Naive B cell (primary cell): ENCODE measurements around the gene TMEM164. TPM values are rescaled to one million over a fixed set of nuclear protein-coding genes. Genes with fewer than 3 reads are reported as not detected.

ENCODE experiments used
- ATAC-seq, 2 donors: fragments of 150-1000 bp; cut with Tn5 transposase; 2 replicates each; pipeline ENCODE4 v1.10.0; 2021; ENCODE audit warnings: low read depth in 2 of 2, mild to moderate bottlenecking in 2 of 2, moderate library complexity in 2 of 2
- DNase-seq: peaks from one replicate; pipeline ENCODE4 v3.0.0; 2022
- H3K27ac Mint-ChIP-seq, 6 donors: one replicate each; pipeline ENCODE4 v1.8.0; 2020 to 2022; ENCODE audit warnings: mild to moderate bottlenecking in 6 of 6, mixed read lengths in 6 of 6, moderate library complexity in 5 of 6, inconsistent platforms in 2 of 6
- H3K27me3 Mint-ChIP-seq, 3 donors: one replicate each; pipeline ENCODE4 v1.8.0; 2021 to 2022; ENCODE audit warnings: mixed read lengths in 3 of 3, mild to moderate bottlenecking in 1 of 3
- H3K36me3 Mint-ChIP-seq, 2 donors: one replicate each; pipeline ENCODE4 v1.8.0; 2020 to 2022; ENCODE audit warnings: mixed read lengths in 2 of 2, inconsistent platforms in 1 of 2, mild to moderate bottlenecking in 1 of 2
- H3K4me1 Mint-ChIP-seq, 3 donors: one replicate each; pipeline ENCODE4 v1.8.0; 2020 to 2022; ENCODE audit warnings: mixed read lengths in 3 of 3, inconsistent platforms in 1 of 3, mild to moderate bottlenecking in 1 of 3, moderate library complexity in 1 of 3
- H3K4me3 Mint-ChIP-seq, 8 donors: one replicate each; pipeline ENCODE4 v1.8.0; 2020 to 2022; ENCODE audit warnings: mild to moderate bottlenecking in 8 of 8, mixed read lengths in 8 of 8, moderate library complexity in 8 of 8, inconsistent platforms in 2 of 8
- H3K9me3 Mint-ChIP-seq, 7 donors: one replicate each; pipeline ENCODE4 v1.8.0; 2020 to 2022; ENCODE audit warnings: mixed read lengths in 7 of 7, mild to moderate bottlenecking in 5 of 7, inconsistent platforms in 2 of 7, moderate library complexity in 1 of 7
- polyA plus RNA-seq, 6 donors: library from polyadenylated mRNA; unstranded; fragments of 300-500 nt; fragmentation: Illumina TruSeq; gene quantifications; one replicate each; pipeline ENCODE4 v1.2.3, GENCODE V29; 2021; ENCODE audit warnings: low read depth in 6 of 6

The TMEM164 gene
- polyA plus RNA-seq, 6 donors from 2014 or later = 1.4 to 2.4 (median 1.8) TPM; not detected in 1

DNA sequence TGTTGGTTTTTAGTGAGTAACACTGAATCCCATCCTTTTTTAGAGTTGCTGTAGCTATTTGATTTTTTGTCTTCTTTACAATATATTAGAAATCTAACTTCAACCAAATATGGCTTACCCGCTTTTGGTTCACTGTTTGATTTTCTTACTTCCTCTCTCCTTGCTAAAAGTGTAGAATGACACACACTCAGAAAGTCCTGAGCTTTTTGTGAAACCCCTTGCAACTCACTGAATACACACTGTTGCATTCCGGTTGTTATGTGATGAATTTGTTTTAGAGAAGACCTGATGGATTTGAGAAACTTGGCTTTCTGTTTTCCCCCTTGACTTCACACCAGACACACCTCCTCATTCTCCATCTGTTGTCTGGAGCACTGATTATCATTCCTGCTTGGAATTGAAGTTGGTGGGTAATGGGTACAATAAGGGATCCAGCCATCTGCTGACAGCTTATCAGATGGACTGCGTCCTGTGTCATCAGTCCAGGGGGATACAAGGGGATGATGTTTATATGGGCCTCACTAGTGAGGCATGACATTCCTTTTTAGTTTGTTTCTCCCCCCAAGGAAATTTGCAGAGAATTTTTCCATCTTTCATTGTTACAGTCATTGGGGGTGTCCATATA, 5.2 kb downstream of the TMEM164 start:
- peak overlapping the region in 1 of 6 donors; percentile 64 for H3K27ac Mint-ChIP-seq
- ATAC-seq = no peak
- H3K36me3 Mint-ChIP-seq = no peaks in the 10 kb centered on the region
- no peaks in the 10 kb centered on the region for H3K27me3 Mint-ChIP-seq
- DNase-seq = no peak
- no peak overlapping the region for H3K4me3 Mint-ChIP-seq
- H3K4me1 Mint-ChIP-seq = peaks cover 40 to 76% (median 48%) of the 10 kb centered on the region in 3 donors
- H3K9me3 Mint-ChIP-seq = peaks cover 0 to 2% (median 0%) of the 10 kb centered on the region in 7 donors

DNA sequence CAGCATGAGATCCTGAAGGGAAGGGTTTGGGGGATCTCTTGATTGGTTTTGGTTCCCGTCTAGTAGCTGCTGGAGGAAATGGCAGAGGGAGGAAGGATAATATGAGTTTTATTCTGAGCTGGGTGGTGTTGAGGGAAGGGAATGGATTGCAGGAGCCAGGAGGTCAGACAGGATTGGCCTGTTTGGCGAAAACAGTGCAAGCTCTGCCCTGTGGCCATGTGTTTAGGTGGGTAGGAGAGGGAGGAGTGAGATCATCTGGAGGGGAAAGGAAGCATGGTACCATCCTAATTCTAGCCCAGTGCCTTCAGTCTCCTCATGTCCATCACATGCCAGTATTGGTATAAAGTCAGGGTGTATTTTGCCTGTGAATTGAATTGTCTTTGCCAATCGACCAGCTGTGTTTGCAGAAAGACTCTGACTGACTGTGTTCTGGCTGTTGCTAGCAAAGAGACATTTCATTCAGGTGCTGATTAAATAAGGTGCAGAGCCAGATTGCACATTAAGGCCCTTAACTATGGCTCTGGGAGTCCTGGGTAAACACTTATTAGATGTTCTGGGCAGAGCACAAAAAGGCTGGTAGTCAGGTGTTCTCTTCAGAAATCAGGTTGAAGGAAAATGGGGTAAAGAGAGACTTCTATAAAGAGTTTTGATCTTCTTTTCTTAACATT, 10.0 kb downstream of the TMEM164 start:
- H3K4me3 Mint-ChIP-seq = no peak overlapping the region
- H3K27ac Mint-ChIP-seq = peak overlapping the region in 1 of 6 donors; percentile 43
- H3K27me3 Mint-ChIP-seq = no peaks in the 10 kb centered on the region
- ATAC-seq (no peak), DNase-seq (no peak)
- no peaks in the 10 kb centered on the region for H3K36me3 Mint-ChIP-seq
- peaks cover 20 to 51% (median 23%) of the 10 kb centered on the region in 3 donors for H3K4me1 Mint-ChIP-seq
- H3K9me3 Mint-ChIP-seq = no peaks in the 10 kb centered on the region

DNA sequence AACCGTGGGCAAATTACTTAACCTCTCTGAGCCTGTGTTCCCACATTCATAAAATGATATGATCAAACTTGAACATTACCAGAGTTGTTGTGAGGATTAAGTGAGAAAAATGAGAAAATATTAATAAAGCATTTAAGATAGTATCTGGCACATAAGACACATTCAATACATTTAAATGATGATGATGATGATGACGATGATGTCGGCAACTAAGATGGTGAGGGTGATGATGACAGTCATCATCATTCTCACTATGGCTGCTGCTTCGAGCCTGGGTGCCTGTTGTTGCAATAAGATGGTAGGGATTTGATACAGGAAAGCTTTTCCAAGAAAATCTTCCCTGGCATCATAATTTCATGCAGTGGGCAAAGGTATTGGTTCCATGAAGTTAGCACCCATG, 11.1 kb downstream of the TMEM164 start:
- H3K4me1 Mint-ChIP-seq = peaks cover 18 to 42% (median 20%) of the 10 kb centered on the region in 3 donors
- no peak overlapping the region for H3K4me3 Mint-ChIP-seq
- no peaks in the 10 kb centered on the region for H3K27me3 Mint-ChIP-seq
- no peak overlapping the region for H3K27ac Mint-ChIP-seq
- no peaks in the 10 kb centered on the region for H3K36me3 Mint-ChIP-seq
- DNase-seq (no peak), ATAC-seq (no peak)
- no peaks in the 10 kb centered on the region for H3K9me3 Mint-ChIP-seq

DNA sequence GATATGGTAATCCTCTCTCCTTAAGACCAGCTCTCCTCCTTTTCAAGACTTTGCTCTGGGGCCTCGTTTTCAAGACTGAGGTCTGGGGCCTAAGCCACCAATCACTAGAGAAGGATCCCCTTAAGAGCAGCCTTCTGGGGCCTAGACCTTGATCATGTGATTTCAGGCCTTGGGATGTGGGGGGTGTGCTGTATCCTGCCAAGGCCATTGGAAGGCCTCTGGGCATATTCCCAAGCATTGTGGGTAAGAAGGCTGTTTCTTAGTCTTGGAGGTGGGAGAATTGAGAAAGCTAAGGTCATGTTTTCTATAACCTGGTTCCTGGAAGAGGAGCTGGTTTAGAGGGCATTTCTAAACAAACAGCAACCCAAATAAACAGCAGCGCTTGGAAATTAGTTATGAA, 12.1 kb downstream of the TMEM164 start:
- H3K36me3 Mint-ChIP-seq = no peaks in the 10 kb centered on the region
- H3K4me3 Mint-ChIP-seq = no peak overlapping the region
- peak overlapping the region in 1 of 6 donors; percentile 11 for H3K27ac Mint-ChIP-seq
- DNase-seq (no peak), ATAC-seq (no peak)
- peaks cover 14 to 34% (median 18%) of the 10 kb centered on the region in 3 donors for H3K4me1 Mint-ChIP-seq
- H3K9me3 Mint-ChIP-seq = no peaks in the 10 kb centered on the region
- H3K27me3 Mint-ChIP-seq = no peaks in the 10 kb centered on the region

DNA sequence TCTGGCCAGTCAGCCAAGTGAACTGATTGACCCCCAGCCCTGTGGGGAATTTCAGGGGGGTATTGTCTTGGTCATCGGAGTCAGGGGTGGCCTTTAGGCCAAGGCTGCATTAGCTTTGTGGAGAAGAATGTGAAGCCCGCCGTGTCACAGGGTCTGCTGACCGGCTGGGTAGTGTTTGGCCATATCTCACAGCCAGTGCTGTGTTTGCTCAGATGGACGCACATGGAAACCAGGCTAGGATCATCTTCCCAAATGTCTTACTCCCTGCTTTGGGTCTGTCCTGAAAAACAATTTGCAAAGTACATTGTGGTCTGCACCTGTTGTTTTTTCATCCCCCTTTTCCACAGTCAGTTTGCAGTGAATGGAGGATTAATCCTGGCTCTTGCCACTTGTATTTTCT, 13.0 kb downstream of the TMEM164 start:
- DNase-seq (no peak), ATAC-seq (no peak)
- no peak overlapping the region for H3K4me3 Mint-ChIP-seq
- no peak overlapping the region for H3K27ac Mint-ChIP-seq
- no peaks in the 10 kb centered on the region for H3K36me3 Mint-ChIP-seq
- H3K4me1 Mint-ChIP-seq = peaks cover 7 to 27% (median 9%) of the 10 kb centered on the region in 3 donors
- H3K9me3 Mint-ChIP-seq = no peaks in the 10 kb centered on the region
- H3K27me3 Mint-ChIP-seq = no peaks in the 10 kb centered on the region

DNA sequence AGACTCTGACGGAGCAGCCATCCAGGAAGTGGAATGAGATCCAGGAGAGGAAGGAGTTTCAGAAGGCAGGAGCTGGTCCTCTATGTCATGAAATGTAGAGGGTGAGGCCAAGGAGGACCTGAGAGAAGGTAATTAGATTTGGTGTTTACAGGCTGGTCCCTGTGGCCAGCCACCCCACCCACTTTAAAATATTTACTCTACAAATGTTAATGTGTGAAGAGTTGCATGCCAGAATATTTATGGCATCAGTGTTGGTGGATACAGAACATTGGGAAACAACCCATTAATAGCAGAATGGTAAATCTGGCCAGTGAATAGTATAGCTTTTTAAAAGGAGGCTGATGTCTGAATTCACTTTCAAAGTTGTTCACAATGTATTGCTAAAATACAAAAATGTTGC, 17.6 kb downstream of the TMEM164 start:
- ATAC-seq (no peak), DNase-seq (no peak)
- Mint-ChIP-seq H3K27ac (no peak overlapping the region), H3K4me3 (no peak overlapping the region), H3K4me1 (peaks cover 6 to 17% (median 14%) of the 10 kb centered on the region in 3 donors), H3K36me3 (no peaks in the 10 kb centered on the region), H3K27me3 (no peaks in the 10 kb centered on the region), H3K9me3 (no peaks in the 10 kb centered on the region)

DNA sequence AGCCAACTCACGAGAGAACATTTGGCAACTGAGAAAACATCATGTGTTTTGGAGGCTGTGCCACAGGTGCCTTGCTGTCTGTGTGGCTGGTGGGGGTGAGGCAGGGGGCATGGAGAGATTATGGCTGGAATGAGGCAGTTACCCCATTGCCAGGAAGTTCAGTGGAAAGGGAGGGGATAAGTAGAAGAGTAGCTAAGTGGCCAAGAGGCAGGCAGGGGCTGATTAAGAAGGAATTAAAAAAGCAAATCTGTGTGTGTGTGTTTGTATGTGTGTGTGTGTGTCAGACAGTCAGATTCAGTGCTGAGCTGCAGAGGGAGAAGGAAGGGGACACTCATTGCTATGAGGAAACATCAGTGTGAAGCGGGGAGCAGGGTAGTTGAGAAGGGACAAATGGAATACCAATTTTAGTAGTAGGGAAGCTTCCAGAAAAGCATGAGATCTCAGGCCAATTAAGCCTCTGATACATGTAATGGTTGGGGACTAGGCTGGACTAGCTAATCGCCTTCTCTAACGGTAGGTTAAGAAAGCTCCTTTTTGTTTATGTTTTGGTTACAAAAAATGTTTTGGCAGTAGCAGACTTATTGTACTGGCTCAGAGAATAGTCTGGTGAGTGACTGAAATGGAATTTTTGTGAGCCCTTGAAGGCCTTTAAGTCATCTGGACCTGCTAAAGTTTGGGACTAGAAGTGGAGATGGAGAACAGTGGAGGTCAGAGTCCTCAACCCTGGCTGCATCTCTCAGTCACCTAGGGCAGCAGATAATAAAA, 18.5 kb downstream of the TMEM164 start:
- Mint-ChIP-seq H3K36me3 (no peaks in the 10 kb centered on the region), H3K27me3 (no peaks in the 10 kb centered on the region), H3K9me3 (no peaks in the 10 kb centered on the region), H3K27ac (no peak overlapping the region), H3K4me3 (no peak overlapping the region), H3K4me1 (peaks cover 6 to 19% (median 14%) of the 10 kb centered on the region in 3 donors)
- DNase-seq (no peak), ATAC-seq (no peak)

DNA sequence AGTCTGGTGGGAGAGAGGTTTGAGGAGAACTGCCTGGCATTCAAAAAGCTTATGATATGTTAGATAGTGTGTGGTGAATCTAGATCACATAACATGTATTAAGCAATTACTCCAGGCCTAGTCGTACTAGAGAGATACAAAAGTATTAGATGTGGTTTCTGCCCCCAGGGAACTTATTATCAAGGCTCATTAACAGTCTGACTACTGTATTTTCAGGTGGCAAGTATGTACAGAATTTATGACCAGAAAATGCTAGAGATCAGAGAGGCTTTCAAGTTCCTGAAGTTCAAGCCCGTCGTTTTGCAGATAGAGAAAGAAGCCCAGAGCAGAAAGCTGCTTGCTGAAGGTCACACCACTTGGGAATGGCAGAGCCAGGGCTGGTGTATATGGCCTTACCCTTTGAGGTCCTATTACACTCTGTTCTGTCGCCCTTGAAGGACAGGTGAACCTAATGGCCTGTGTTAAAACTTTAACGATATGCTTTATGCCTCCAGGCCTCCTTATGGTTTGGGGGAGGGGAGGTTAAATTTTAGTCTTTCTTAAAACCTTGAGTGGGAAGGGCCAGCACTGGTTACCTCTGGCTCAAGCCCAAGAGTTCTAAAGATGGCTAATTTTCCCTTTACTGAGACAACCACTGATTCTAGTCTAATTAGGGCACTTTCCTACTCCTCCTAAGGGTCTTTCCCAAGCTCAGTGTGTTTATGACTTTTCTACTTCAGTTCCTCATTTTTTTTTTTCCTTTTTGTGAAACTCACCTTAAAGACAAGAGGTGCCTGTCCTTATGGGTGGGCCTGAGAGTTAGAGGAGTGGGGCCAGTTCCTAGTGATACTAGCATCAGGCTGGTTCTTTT, 19.9 kb downstream of the TMEM164 start:
- ATAC-seq (peak; percentile 35 to 39), DNase-seq (no peak)
- Mint-ChIP-seq H3K9me3 (no peaks in the 10 kb centered on the region), H3K27ac (peak overlapping the region in 5 of 6 donors; percentile 16 to 91 (median 43)), H3K36me3 (no peaks in the 10 kb centered on the region), H3K4me1 (peaks cover 6 to 21% (median 14%) of the 10 kb centered on the region in 3 donors), H3K4me3 (no peak overlapping the region), H3K27me3 (no peaks in the 10 kb centered on the region)

DNA sequence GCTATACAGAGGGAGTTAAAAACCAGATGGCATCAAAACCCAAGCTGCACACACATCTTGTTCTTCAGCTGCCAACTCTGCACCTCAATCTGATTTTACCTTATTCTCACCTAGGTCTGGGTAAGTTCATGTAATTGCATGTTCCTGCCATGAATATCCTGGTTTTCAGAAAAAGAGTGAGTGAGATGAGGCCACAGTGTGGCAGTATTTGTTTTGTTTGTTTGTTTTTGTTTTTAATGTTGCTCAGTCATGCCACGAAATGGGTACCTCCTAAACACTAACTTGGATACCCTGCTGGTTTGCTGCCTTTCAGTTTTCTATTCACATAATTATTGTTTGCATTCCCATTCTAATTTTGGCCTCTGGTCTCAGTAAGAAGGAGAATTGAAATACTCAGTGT, 22.5 kb downstream of the TMEM164 start:
- H3K36me3 Mint-ChIP-seq = no peaks in the 10 kb centered on the region
- peak overlapping the region in 2 of 6 donors; percentile 11 to 95 for H3K27ac Mint-ChIP-seq
- no peak for DNase-seq

DNA sequence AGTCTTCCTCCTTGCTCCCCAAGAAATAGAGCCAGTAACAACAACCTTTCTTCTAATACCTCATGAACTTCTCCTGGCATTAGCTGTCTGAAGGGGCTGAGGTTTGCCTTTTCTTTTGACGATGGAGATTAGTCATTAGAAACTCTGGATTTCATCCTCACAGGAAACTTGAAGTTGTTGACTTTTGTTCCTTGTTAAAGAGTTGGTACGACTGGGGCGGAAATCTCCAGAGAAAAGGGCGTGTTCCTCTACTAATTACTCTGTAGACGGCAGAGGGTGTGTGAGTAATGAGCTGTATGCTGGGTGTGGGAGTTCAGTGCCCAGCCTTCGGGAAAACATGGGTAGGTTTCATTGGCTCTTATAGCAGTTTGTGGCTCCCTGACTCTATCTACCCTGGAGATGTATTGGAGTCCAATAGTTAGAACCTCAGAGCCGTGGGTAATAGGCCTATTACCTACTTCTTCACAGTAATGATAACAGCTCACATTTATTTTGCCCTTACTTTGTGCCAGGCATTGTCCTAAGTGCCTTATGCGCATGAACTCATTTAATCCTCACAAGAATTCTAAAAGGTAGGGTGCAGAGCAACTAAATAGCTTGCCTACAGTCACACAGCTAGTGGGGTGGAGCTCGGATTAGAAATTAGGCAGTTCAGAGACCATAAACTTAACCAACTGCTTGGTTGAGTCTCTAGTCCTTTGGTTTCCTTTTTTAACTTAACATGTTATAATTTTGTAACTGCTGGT, 23.4 kb downstream of the TMEM164 start:
- Mint-ChIP-seq H3K9me3 (peaks cover 0 to 2% (median 0%) of the 10 kb centered on the region in 7 donors), H3K27ac (no peak overlapping the region), H3K4me3 (no peak overlapping the region), H3K27me3 (no peaks in the 10 kb centered on the region), H3K36me3 (peaks cover 0 to 4% of the 10 kb centered on the region in 2 donors), H3K4me1 (peaks cover 6 to 26% (median 20%) of the 10 kb centered on the region in 3 donors)
- DNase-seq (no peak), ATAC-seq (no peak)

More for the DNA sequence above, 22.5 kb downstream of the TMEM164 start:
- no peak for ATAC-seq
- no peaks in the 10 kb centered on the region for H3K9me3 Mint-ChIP-seq
- H3K27me3 Mint-ChIP-seq = no peaks in the 10 kb centered on the region
- H3K4me3 Mint-ChIP-seq = no peak overlapping the region
- peaks cover 6 to 26% (median 20%) of the 10 kb centered on the region in 3 donors for H3K4me1 Mint-ChIP-seq

DNA sequence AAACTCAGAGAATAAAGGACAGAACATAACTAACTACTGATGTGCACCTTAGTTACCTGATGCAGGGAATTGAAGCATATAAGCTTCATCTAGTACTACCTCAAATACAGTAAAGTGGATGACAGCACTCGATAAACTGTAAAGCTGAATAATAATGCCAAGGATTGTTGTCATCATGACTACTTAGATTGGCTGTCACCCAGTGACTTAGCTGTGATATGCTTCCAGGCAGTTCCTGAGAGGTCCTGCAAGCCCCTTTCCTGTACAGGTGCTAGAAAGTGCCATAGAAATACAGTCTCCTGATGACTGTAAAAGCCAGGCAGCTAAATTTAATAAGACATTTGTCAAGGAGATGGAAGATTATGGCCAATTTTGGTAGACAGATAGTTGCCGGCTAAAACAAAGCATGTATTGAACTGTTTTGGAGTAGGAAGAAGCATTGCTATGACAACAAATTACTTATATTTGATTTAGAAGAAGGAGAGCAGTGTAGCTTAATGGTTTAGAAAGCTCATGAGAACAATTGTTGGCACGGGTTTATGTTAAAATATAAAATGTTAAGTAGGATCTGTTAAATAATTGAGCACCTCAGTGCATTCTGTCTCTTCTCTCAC, 29.7 kb downstream of the TMEM164 start:
- Mint-ChIP-seq H3K4me3 (no peak overlapping the region), H3K27me3 (no peaks in the 10 kb centered on the region), H3K4me1 (peaks cover 10 to 13% (median 11%) of the 10 kb centered on the region in 3 donors), H3K36me3 (peaks cover 0 to 4% of the 10 kb centered on the region in 2 donors), H3K9me3 (peaks cover 0 to 4% (median 2%) of the 10 kb centered on the region in 7 donors), H3K27ac (no peak overlapping the region)
- ATAC-seq (no peak), DNase-seq (no peak)

DNA sequence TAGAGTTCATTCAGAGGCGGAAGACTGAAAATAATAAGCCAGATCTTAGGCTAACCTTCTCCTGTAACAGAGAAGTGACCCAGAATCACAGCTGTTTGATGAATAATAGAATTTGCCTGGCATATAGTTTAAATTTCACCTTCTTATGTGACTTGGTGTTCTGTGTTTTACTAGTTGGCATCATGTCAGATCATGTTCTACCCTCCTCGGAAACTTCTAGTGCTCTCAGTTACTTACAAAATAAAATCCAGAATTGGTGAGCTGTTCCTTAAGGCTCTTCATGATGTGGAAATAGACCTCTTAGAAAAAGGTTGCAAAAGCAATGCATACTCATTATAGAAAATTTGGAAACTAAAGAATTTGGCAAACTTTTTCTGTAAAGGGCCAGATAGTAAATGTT, 31.1 kb downstream of the TMEM164 start:
- Mint-ChIP-seq H3K36me3 (peaks cover 0 to 4% of the 10 kb centered on the region in 2 donors), H3K4me3 (no peak overlapping the region), H3K27ac (no peak overlapping the region), H3K27me3 (no peaks in the 10 kb centered on the region), H3K4me1 (peaks cover 8 to 14% (median 11%) of the 10 kb centered on the region in 3 donors), H3K9me3 (peaks cover 0 to 4% (median 2%) of the 10 kb centered on the region in 7 donors)
- ATAC-seq (no peak), DNase-seq (no peak)
